Suprapubic skin (tissue), 3 donors: ENCODE measurements around the gene OPA3.

Source experiments
- CTCF ChIP-seq, 2 donors: fragments of 200-600 bp in 1 of 2; fragments of 450-650 bp in 1 of 2; sonication (generic) in 1 of 2; IDR thresholded peaks; one replicate each; pipeline ENCODE4 v1.5.1; 2016 to 2019; ENCODE audit warnings: antibody characterized with exemption in 2 of 2, mild to moderate bottlenecking in 1 of 2, moderate library complexity in 1 of 2
- EP300 ChIP-seq: sonication (generic); formaldehyde crosslinking; IDR thresholded peaks from one replicate; pipeline ENCODE4 v1.6.1; 2017; ENCODE audit warnings: antibody characterized with exemption
- POLR2A ChIP-seq, 2 donors: fragments of 450-650 bp; IDR thresholded peaks; one replicate each; pipeline ENCODE4 v1.6.1; 2017; ENCODE audit warnings: antibody characterized with exemption in 2 of 2, mild to moderate bottlenecking in 2 of 2, moderate library complexity in 2 of 2

- TF ChIP-seq POLR2A (IDR thresholded peaks at IDR 0.05) (peak in 1 of 2 donors; percentile 56), CTCF (IDR thresholded peaks at IDR 0.05) (peak in 1 of 2 donors; percentile 30), EP300 (no peak)
Measured at GRCh38 chr19:45506246-45506988, 78.2 kb downstream of the OPA3 start.
